ENCODE measurements around the gene AOPEP.

DNA sequence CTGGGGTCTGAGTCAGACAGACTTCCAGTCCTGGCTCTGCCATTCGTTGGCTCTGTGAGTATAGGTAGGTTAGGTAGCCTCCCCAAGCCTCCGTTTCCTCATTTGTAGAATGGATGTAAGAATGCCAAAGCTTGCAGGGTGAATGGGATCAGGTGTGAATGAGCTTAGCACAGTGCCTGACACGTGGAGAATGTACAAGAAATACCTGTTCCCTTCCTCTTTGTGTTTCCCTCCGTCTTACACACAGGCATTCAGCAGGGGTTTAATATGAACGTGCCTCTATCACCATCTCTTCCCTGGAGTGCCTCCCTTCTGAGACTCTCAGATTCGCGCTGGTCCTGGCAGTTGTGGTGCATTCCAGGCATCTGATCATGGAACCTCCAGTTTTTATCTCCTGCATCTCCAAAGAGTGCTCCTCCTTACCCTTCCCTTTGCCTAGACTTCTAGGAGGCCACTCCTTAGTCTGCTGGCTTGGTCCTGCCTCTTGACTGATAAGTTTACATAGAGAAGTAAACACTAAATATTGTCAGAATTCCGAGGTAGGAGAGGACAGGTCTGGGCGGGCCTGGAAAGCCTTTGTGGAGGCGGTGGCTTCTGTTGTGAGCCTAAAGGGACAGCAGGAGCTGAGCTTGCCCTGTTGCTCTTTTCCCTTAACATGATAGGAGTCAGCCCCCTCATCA lies 199.4 kb downstream of the AOPEP start:
- TF ChIP-seq, protein P1, sequence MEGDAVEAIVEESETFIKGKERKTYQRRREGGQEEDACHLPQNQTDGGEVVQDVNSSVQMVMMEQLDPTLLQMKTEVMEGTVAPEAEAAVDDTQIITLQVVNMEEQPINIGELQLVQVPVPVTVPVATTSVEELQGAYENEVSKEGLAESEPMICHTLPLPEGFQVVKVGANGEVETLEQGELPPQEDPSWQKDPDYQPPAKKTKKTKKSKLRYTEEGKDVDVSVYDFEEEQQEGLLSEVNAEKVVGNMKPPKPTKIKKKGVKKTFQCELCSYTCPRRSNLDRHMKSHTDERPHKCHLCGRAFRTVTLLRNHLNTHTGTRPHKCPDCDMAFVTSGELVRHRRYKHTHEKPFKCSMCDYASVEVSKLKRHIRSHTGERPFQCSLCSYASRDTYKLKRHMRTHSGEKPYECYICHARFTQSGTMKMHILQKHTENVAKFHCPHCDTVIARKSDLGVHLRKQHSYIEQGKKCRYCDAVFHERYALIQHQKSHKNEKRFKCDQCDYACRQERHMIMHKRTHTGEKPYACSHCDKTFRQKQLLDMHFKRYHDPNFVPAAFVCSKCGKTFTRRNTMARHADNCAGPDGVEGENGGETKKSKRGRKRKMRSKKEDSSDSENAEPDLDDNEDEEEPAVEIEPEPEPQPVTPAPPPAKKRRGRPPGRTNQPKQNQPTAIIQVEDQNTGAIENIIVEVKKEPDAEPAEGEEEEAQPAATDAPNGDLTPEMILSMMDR (IDR thresholded peaks at IDR 0.05), result no peak
- no peak for TF ChIP-seq POLR2A (IDR thresholded peaks at IDR 0.05)
